ENCODE results near the gene TEDDM1.

Gene TEDDM1

DNA sequence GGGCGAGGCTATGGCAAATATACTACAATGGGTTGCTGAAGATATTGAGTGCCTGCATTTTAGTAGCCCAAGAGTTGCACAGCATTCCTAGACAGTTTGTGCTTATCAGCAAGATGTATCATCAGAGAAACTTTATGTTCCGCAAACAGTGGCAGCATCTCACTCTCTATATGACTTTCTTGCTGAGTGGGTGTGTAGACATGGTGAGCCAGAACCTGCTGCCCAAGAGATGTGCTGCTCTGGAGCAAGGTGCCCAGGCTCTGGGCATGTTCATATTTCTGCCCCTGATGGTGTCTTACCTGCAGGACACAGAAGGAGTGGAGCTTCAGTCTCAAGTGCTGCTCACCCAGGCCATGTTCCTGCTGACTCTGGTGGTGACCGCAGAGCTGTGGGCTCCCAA, 41.3 kb upstream of the TEDDM1 start:
- DNase-seq (ENCODE audit: extremely low read depth, low read depth) = no peak
- H3K4me3 ChIP-seq (replicated peaks; ENCODE audit: low read depth, low read length) = no peak overlapping the region
- TF ChIP-seq, protein P1, sequence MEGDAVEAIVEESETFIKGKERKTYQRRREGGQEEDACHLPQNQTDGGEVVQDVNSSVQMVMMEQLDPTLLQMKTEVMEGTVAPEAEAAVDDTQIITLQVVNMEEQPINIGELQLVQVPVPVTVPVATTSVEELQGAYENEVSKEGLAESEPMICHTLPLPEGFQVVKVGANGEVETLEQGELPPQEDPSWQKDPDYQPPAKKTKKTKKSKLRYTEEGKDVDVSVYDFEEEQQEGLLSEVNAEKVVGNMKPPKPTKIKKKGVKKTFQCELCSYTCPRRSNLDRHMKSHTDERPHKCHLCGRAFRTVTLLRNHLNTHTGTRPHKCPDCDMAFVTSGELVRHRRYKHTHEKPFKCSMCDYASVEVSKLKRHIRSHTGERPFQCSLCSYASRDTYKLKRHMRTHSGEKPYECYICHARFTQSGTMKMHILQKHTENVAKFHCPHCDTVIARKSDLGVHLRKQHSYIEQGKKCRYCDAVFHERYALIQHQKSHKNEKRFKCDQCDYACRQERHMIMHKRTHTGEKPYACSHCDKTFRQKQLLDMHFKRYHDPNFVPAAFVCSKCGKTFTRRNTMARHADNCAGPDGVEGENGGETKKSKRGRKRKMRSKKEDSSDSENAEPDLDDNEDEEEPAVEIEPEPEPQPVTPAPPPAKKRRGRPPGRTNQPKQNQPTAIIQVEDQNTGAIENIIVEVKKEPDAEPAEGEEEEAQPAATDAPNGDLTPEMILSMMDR (IDR thresholded peaks at IDR 0.05; ENCODE audit: low read depth, low read length, missing control alignments) = no peak

DNA sequence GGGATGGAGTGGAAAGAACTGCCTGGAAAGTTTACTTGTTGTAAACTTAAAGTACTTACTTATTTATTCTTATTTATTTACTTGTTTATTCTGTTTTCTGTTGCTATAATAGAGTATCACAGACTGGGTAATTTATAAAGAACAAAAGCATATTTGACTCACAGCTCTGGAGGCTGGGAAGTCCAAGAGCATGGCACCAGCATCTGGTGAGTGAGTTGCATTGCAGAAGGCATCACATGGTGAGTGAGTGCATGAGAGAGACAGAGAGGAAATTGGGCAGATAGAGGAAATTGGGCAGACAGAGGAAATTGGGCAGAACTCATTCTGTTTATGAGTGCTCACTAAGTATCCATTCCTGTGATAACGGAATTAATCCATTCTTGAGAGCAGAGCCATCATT, 37.9 kb upstream of the TEDDM1 start:
- no peak overlapping the region for H3K4me3 ChIP-seq (replicated peaks; ENCODE audit: low read depth, low read length)
- DNase-seq (ENCODE audit: extremely low read depth, low read depth) = no peak
- TF ChIP-seq, protein P1 (IDR thresholded peaks at IDR 0.05; ENCODE audit: low read depth, low read length, missing control alignments) = no peak

DNA sequence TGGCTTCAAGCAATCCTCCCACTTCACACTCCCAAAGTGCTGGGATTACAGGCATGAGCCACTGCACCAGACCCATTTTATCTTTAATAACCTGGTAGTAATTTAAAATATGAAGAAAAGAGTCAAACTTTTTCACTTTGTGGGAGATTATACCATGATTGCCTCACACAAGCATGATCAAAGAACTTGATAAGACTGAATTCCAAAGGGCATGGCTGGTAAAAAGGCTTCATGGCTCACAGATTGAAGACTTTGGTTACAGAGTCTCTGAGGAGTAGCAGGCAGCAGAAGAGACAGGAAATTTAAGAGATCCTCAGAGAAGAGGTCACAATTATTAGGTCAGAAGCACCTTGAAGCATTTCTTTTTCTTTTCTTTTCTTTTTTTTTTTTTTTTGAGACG, 33.1 kb upstream of the TEDDM1 start:
- TF ChIP-seq, protein P1 (IDR thresholded peaks at IDR 0.05; ENCODE audit: low read depth, low read length, missing control alignments) = no peak
- no peak for DNase-seq (ENCODE audit: extremely low read depth, low read depth)
- H3K4me3 ChIP-seq (replicated peaks; ENCODE audit: low read depth, low read length) = no peak overlapping the region

DNA sequence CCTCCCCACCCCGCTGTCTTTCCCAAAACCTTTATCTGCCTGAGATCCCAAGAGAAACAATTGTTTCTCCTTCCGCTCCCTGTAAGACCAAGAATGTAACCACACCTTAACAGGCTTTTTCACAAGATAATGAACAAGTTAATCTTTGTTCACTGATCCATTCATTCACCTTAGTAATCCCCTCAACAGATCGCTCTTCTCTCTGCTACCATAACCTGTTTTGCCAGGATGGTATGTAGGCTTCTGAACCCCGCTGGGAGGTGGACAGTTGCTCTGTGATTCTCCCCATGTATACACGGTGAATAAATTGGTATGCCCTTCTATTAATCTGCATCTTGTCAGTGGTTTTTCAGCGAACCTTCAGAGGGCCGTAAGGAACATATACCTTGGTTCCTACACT, 30.8 kb upstream of the TEDDM1 start:
- no peak for DNase-seq (ENCODE audit: extremely low read depth, low read depth)
- TF ChIP-seq, protein P1 (IDR thresholded peaks at IDR 0.05; ENCODE audit: low read depth, low read length, missing control alignments) = no peak
- no peak overlapping the region for H3K4me3 ChIP-seq (replicated peaks; ENCODE audit: low read depth, low read length)

DNA sequence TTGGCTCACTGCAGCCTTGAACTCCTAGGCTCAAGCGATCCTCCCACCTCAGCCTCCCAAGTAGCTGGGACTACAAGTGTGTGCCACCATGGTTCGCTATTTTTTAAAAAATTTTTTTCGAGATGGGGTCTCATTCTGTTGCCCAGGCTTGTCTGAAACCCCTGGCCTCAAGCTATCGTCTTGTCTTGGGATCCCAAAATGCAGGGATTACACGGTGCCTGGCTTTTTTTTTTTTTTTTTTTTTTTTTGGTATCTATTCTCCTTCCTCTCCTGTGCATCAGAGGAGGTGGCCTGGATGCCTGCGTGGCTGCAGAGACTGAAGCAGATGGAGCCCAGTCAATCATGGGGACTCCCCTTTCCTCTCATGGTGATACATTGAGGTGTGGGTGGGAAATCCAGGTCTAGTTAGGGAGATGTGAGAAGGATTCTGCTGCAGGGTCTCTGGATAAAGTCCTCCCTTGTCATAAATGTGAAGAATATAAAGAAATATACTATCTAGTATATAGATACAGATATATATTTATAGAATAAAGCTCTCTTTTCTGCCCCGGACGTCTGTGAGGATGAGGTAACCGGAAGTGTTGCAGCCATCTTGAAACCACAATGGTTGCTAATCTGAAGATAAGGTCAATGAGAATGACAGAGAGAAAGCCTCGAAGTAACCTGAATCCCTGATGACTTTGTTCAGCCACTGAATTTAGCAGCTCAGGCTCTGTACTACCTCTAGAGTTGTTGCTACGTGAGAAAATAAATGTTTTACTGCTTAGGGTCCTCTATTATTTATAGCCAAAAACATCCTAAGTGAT, 30.0 kb upstream of the TEDDM1 start:
- TF ChIP-seq, protein P1 (IDR thresholded peaks at IDR 0.05; ENCODE audit: low read depth, low read length, missing control alignments) = no peak
- no peak for DNase-seq (ENCODE audit: extremely low read depth, low read depth)
- H3K4me3 ChIP-seq (replicated peaks; ENCODE audit: low read depth, low read length) = no peak overlapping the region

DNA sequence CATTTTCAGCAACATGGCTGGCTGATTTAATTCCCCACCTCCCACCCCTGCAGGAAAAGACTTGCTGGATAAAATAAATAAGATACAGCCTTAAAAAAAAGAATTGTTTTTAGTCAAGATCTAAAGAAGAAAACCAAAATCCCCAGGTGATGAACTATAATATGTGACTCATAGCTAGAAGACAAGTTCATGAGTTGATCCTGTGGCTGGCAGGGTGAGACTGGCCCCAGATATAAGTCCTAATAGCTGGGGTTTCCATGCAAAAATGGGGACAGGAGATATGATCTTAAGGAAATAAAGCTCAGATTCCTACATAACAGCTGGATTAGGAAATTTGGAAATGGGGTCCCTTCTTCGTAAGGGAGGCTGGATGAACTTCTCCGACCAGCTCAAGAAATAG, 27.6 kb upstream of the TEDDM1 start:
- DNase-seq (ENCODE audit: extremely low read depth, low read depth) = no peak
- no peak overlapping the region for H3K4me3 ChIP-seq (replicated peaks; ENCODE audit: low read depth, low read length)
- TF ChIP-seq, protein P1 (IDR thresholded peaks at IDR 0.05; ENCODE audit: low read depth, low read length, missing control alignments) = no peak
